Mammary epithelial cell (primary cell): ENCODE measurements around the gene CACNA1E.

ENCODE experiments used
- CTCF ChIP-seq, 2 donors: IDR thresholded peaks in 1 of 2; conservative IDR thresholded peaks in 1 of 2; 2 replicates each; pipeline ENCODE4 v1.5.1; 2011 to 2012; ENCODE audit warnings: inconsistent platforms in 2 of 2, low read length in 2 of 2, mild to moderate bottlenecking in 2 of 2, control low read depth in 1 of 2, low read depth in 1 of 2; ENCODE audit not compliant: insufficient read depth in 1 of 2; ENCODE audit errors: extremely low read depth in 1 of 2
- EZH2 ChIP-seq: IDR thresholded peaks from 2 replicates; pipeline ENCODE4 v1.6.1; 2012; ENCODE audit warnings: low read length, inconsistent platforms, borderline replicate concordance

DNA sequence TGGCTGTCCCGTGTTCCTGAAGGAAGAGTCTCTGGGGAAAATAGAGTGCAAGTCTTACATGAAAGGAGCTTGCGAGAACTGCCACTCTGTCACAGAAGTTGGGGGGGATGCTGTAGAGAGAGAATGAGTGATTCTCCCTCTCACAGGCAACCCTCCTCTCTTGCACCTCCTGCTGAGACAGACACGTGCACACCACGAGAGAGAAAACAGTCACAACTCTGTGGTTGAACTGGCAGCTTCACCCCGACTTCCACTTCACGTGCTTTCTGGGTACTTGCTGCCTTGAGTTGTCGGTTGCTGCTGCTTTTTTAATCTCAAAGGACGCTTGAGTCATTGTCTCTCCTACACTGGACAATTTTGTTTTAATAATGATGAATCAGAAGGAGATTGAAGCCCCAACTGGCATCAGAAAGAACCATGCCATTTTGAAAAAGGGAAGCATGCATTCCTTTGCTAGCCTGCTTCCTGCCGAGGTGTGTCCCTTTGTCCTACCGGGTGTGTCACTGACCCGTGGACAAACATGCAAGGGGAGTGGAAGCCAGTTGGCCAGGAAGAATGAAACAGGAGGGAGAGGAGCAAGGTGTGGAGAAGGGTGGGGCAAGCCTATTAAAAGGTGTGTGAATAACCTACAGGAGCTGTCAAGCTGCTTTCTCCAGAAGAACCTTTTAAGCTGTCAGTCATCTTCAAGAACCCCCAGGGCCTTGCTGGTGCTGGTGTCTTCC lies 164.2 kb downstream of the CACNA1E start:
- TF ChIP-seq EZH2 (no peak), CTCF (conservative IDR thresholded peaks at IDR 0.05 in 1 of 2, IDR thresholded peaks at IDR 0.05 in 1 of 2; ENCODE audit: extremely low read depth in 1 of 2, insufficient read depth in 1 of 2, low read depth in 1 of 2, low read length in 2 of 2) (no peak)
